Vagina (tissue), 2 donors: ENCODE data around the gene TNS3.

Experiments used
- POLR2A ChIP-seq, 2 donors: fragments of 450-650 bp; IDR thresholded peaks; one replicate each; pipeline ENCODE4 v1.6.1; 2017; ENCODE audit warnings: antibody characterized with exemption in 2 of 2, mild to moderate bottlenecking in 2 of 2, moderate library complexity in 2 of 2
- POLR2AphosphoS5 ChIP-seq, 2 donors: sonication (generic); formaldehyde crosslinking; IDR thresholded peaks; one replicate each; pipeline ENCODE4 v1.9.0; 2017; ENCODE audit warnings: antibody characterized with exemption in 2 of 2, mild to moderate bottlenecking in 2 of 2, low read depth in 1 of 2; ENCODE audit not compliant: insufficient read depth in 1 of 2
- TF ChIP-seq, protein P1 (sequence below), 3 experiments: fragments of 450-650 bp in 2 of 3; fragments of 200-600 bp in 1 of 3; sonication (generic) in 1 of 3; IDR thresholded peaks; one replicate each; pipeline ENCODE4 v1.5.1; 2017 to 2019; ENCODE audit warnings: antibody characterized with exemption in 3 of 3, mild to moderate bottlenecking in 2 of 3, moderate library complexity in 2 of 3

DNA sequence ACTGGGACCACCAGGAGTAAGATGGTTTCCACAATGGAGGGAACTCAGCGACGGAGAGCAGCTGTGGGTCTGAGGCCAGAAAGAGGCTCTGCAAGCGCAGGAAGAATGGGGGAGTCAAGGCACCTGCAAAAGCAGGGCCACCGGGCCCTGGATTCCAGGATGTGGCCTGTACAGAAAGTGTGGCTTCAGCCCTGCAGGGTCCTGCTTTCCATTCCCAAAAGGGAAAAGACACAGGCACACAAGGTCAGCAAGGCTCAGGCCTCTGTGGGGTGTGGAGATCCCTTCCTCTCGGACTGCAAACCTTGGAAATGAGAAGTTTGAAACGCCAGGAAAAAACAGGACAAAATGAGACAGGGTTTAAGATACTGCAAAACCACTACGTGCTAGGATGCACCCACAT lies 232.5 kb downstream of the TNS3 start:
- TF ChIP-seq, protein P1, sequence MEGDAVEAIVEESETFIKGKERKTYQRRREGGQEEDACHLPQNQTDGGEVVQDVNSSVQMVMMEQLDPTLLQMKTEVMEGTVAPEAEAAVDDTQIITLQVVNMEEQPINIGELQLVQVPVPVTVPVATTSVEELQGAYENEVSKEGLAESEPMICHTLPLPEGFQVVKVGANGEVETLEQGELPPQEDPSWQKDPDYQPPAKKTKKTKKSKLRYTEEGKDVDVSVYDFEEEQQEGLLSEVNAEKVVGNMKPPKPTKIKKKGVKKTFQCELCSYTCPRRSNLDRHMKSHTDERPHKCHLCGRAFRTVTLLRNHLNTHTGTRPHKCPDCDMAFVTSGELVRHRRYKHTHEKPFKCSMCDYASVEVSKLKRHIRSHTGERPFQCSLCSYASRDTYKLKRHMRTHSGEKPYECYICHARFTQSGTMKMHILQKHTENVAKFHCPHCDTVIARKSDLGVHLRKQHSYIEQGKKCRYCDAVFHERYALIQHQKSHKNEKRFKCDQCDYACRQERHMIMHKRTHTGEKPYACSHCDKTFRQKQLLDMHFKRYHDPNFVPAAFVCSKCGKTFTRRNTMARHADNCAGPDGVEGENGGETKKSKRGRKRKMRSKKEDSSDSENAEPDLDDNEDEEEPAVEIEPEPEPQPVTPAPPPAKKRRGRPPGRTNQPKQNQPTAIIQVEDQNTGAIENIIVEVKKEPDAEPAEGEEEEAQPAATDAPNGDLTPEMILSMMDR (IDR thresholded peaks at IDR 0.05): no peak
- TF ChIP-seq POLR2AphosphoS5 (IDR thresholded peaks at IDR 0.05; ENCODE audit: insufficient read depth in 1 of 2, low read depth in 1 of 2) (no peak), POLR2A (IDR thresholded peaks at IDR 0.05) (no peak)
